HCT116 (cell line): ENCODE results near the gene NR2C2AP. TPM values are rescaled to one million over a fixed set of nuclear protein-coding genes. Genes with fewer than 3 reads are reported as not detected.

Experiments
- ATAC-seq: fragments of 200-7000 bp; cut with Tn5 transposase; 2 replicates; pipeline ENCODE4 v1.9.1; 2020; ENCODE audit warnings: mild to moderate bottlenecking, moderate library complexity
- BruUV-seq: library from RNA; stranded (reverse); fragments of 400-500 nt; replicated peaks from 2 replicates; lab custom pipeline; 2021; lab: Mats Ljungman, UMichigan
- CTCF ChIA-PET: fragments of 300-600 bp; sonication (Branson Sonifier 250); formaldehyde crosslinking; loops from one replicate; lab custom pipeline; 2021; ENCODE audit warnings: antibody characterized with exemption; lab: Charles Lee
- POLR2A ChIA-PET: fragments of 300-600, 350-600 bp; sonication (Branson Sonifier 250); formaldehyde crosslinking; loops from one replicate; lab custom pipeline; 2021; ENCODE audit warnings: antibody characterized with exemption; lab: Charles Lee
- RAD21 ChIA-PET, 2 experiments: fragments of 300-600 bp; sonication (Branson Sonifier 250); formaldehyde crosslinking; loops; one replicate each; lab custom pipeline; 2023; ENCODE audit warnings: low total read pairs in 2 of 2; ENCODE audit not compliant: uncharacterized antibody in 2 of 2, unreplicated experiment in 2 of 2, low non-redundant PET in 1 of 2; lab: Charles Lee
- DNase-seq: peaks from one replicate; pipeline ENCODE4 v3.0.0-alpha.2; 2010; ENCODE audit warnings: low read depth, low spot score
- H2AFZ ChIP-seq: fragments of 200-600 bp; shearing (Covaris generic), sonication (generic); 2 replicates; pipeline ENCODE4 v1.6.1; 2017; ENCODE audit warnings: low read depth, mixed run types, mixed read lengths, antibody characterized with exemption, low read length; ENCODE audit not compliant: poor library complexity, severe bottlenecking
- H3K27ac ChIP-seq: 2 replicates; pipeline ENCODE4 v1.5.1; 2012; ENCODE audit warnings: low read depth, low read length
- H3K27me3 ChIP-seq: fragments of 200-600 bp; sonication (generic); 2 replicates; pipeline ENCODE4 v1.6.1; 2016; ENCODE audit warnings: mixed run types, low read length, mixed read lengths; ENCODE audit not compliant: insufficient read depth
- H3K36me3 ChIP-seq, 2 experiments: fragments of 200-500 bp in 1 of 2; fragments of 200-600 bp in 1 of 2; sonication (Bioruptor generic) in 1 of 2; sonication (generic) in 1 of 2; 2 replicates each; pipeline versions ENCODE4 v1.5.1 to v1.6.1; 2014 to 2016; ENCODE audit warnings: low read length in 2 of 2, inconsistent platforms in 1 of 2, mixed read lengths in 1 of 2, mixed run types in 1 of 2; ENCODE audit not compliant: insufficient read depth in 2 of 2, control insufficient read depth in 1 of 2
- H3K4me1 ChIP-seq, 2 experiments: fragments of 200-600 bp in 1 of 2; sonication (generic) in 1 of 2; 2 replicates each; pipeline versions ENCODE4 v1.5.1 to v1.6.1; 2012 to 2017; ENCODE audit warnings: low read length in 2 of 2, inconsistent platforms in 1 of 2, mild to moderate bottlenecking in 1 of 2, mixed read lengths in 1 of 2, mixed run types in 1 of 2, moderate library complexity in 1 of 2; ENCODE audit not compliant: insufficient read depth in 2 of 2, control insufficient read depth in 1 of 2
- H3K4me2 ChIP-seq: fragments of 200-600 bp; sonication (generic); 2 replicates; pipeline ENCODE4 v1.6.1; 2017; ENCODE audit warnings: mixed run types, low read length, mixed read lengths
- H3K4me3 ChIP-seq, 2 experiments: fragments of 200-600 bp in 1 of 2; sonication (generic) in 1 of 2; replicated peaks in 1 of 2; 2 replicates each; pipeline ENCODE4 v1.5.1; 2011 to 2016; ENCODE audit warnings: low read length in 2 of 2, control low read depth in 1 of 2, low read depth in 1 of 2, mild to moderate bottlenecking in 1 of 2, mixed read lengths in 1 of 2, mixed run types in 1 of 2
- H3K79me2 ChIP-seq: fragments of 200-600 bp; sonication (generic); 2 replicates; pipeline ENCODE4 v1.6.1; 2017; ENCODE audit warnings: mild to moderate bottlenecking, mixed run types, low read length, moderate library complexity, mixed read lengths; ENCODE audit not compliant: insufficient read depth
- H3K9ac ChIP-seq: fragments of 200-600 bp; sonication (generic); 2 replicates; pipeline ENCODE4 v1.6.1; 2016; ENCODE audit warnings: low read length, mixed read lengths
- H3K9me2 ChIP-seq: fragments of 200-600 bp; sonication (generic), shearing (Covaris generic); 2 replicates; pipeline ENCODE4 v1.6.1; 2017; ENCODE audit warnings: mixed run types, mild to moderate bottlenecking, moderate library complexity; ENCODE audit not compliant: insufficient read depth
- H3K9me3 ChIP-seq, 2 experiments: fragments of 200-500 bp in 1 of 2; fragments of 200-600 bp in 1 of 2; sonication (Bioruptor generic) in 1 of 2; sonication (generic) in 1 of 2; 2 replicates each; pipeline ENCODE4 v1.6.1; 2014 to 2017; ENCODE audit warnings: low read length in 2 of 2, mixed read lengths in 2 of 2, inconsistent platforms in 1 of 2, low read depth in 1 of 2, mild to moderate bottlenecking in 1 of 2, mixed run types in 1 of 2, moderate library complexity in 1 of 2; ENCODE audit not compliant: control insufficient read depth in 1 of 2, insufficient read depth in 1 of 2
- H4K20me1 ChIP-seq: fragments of 200-600 bp; sonication (generic), shearing (Covaris generic); 2 replicates; pipeline ENCODE4 v1.6.1; 2017; ENCODE audit warnings: mixed run types, mild to moderate bottlenecking, moderate library complexity; ENCODE audit not compliant: insufficient read depth
- CTCF ChIP-seq, 3 experiments: fragments of 200-600 bp in 1 of 3; sonication (generic) in 1 of 3; IDR thresholded peaks in 2 of 3; conservative IDR thresholded peaks in 1 of 3; 2 replicates each; pipeline ENCODE4 v1.5.1; 2012 to 2017; ENCODE audit warnings: low read depth in 2 of 3, low read length in 2 of 3, antibody characterized with exemption in 1 of 3, borderline replicate concordance in 1 of 3, control low read depth in 1 of 3, mild to moderate bottlenecking in 1 of 3, mixed read lengths in 1 of 3, mixed run types in 1 of 3, moderate library complexity in 1 of 3; ENCODE audit not compliant: insufficient read depth in 1 of 3
- EGR1 ChIP-seq: IDR thresholded peaks from 2 replicates; pipeline ENCODE4 v1.6.1; 2012; ENCODE audit warnings: low read depth
- EZH2phosphoT487 ChIP-seq: fragments of 200-600 bp; IDR thresholded peaks from 2 replicates; pipeline ENCODE4 v1.6.1; 2018; ENCODE audit warnings: antibody characterized with exemption, borderline replicate concordance
- FOSL1 ChIP-seq: IDR thresholded peaks from 2 replicates; pipeline ENCODE4 v1.6.1; 2012; ENCODE audit warnings: low read depth
- SP1 ChIP-seq: IDR thresholded peaks from 2 replicates; pipeline ENCODE4 v1.6.1; 2012; ENCODE audit warnings: low read depth
- TCF7L2 ChIP-seq: IDR thresholded peaks from 2 replicates; pipeline ENCODE4 v1.7.0; 2011; ENCODE audit warnings: borderline replicate concordance, inconsistent platforms; ENCODE audit not compliant: insufficient read depth, insufficient read length; ENCODE audit errors: extremely low read depth
- ZNF274 ChIP-seq: fragments of 200-500 bp; sonication (Bioruptor generic); IDR thresholded peaks from 2 replicates; pipeline ENCODE4 v1.6.1; 2014; ENCODE audit warnings: mild to moderate bottlenecking, low read depth, low read length, inconsistent platforms
- intact Hi-C: fragments of 100-400 bp; cut with micrococcal nuclease; formaldehyde crosslinking; loops from 2 replicates; pipeline ENCODE4 v1.10.0; 2022
- total RNA-seq: library from RNA; stranded (reverse); gene quantifications from one replicate; pipeline ENCODE4 v1.2.1, GENCODE V29; 2021; ENCODE audit not compliant: unreplicated experiment
- TF ChIP-seq, protein P1 (sequence below): IDR thresholded peaks from 2 replicates; pipeline ENCODE4 v1.6.1; 2012

NR2C2AP gene
- total RNA-seq, 1 experiment from 2014 or later: 45.3 TPM

DNA sequence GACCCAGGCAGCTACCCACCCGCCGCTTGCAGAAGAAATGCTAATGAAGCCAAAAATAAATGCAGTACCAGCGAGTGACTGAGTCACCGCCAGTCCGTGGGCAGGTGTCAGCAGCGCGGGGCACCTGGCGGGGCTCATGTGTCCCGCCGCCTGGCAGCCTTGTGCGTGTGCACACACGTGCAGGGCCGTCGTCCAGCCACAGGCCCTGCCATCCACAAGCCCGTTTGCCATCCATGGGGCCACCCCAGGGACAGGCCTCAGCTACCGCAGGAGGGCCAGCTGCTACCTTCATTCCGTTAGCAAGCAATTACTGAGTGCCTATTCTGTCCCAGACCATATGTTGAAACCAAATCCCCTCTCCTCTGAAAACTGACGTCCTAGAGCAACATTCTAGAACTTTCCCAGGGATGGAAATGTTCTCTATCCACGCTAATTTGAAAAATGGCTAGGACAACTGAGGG is 29.1 kb upstream of the NR2C2AP start:
- no peak overlapping the region for H3K4me2 ChIP-seq
- DNase-seq (no peak), ATAC-seq (no peak)
- H4K20me1 ChIP-seq: no peaks in the 10 kb centered on the region
- no peak overlapping the region for H3K4me3 ChIP-seq
- H3K9me2 ChIP-seq: no peaks in the 10 kb centered on the region
- H3K4me1 ChIP-seq: no peaks in the 10 kb centered on the region
- H3K36me3 ChIP-seq: no peaks in the 10 kb centered on the region
- ChIA-PET CTCF (no interaction called here), POLR2A (interaction anchor here (1.0 kb wide), 1 partner anchor 29 kb away, joined by 3 read pairs; the partner anchor contains the start of gene NR2C2AP), RAD21 (no interaction called here)
- no peak overlapping the region for H3K27ac ChIP-seq
- intact Hi-C loops: no loop called here
- peaks cover 6% of the 10 kb centered on the region; the same call in 1 of the 2 replicates for H3K27me3 ChIP-seq
- no TSS peak for BruUV-seq
- peaks cover 10 to 21% of the 10 kb centered on the region in 2 experiments; a peak in 3 of 4 replicates for H3K9me3 ChIP-seq
- H3K9ac ChIP-seq: no peak overlapping the region
- H2AFZ ChIP-seq: no peak overlapping the region
- TF ChIP-seq EGR1: no peak
- TF ChIP-seq EZH2phosphoT487: no peak
- TF ChIP-seq FOSL1: no peak
- no peak for TF ChIP-seq CTCF (IDR thresholded peaks at IDR 0.05 in 2 of 3, conservative IDR thresholded peaks at IDR 0.05 in 1 of 3; ENCODE audit: borderline replicate concordance in 1 of 3, insufficient read depth in 1 of 3, low read depth in 2 of 3, low read length in 2 of 3)
- TF ChIP-seq, protein P1, sequence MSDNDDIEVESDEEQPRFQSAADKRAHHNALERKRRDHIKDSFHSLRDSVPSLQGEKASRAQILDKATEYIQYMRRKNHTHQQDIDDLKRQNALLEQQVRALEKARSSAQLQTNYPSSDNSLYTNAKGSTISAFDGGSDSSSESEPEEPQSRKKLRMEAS: no peak
- TF ChIP-seq TCF7L2: no peak
- TF ChIP-seq ZNF274: no peak
- TF ChIP-seq SP1: no peak
- no peaks in the 10 kb centered on the region for H3K79me2 ChIP-seq
